Right cardiac atrium (tissue), 5 donors: ENCODE measurements around the gene MYH6. TPM values are rescaled to one million over a fixed set of nuclear protein-coding genes. Genes with fewer than 3 reads are reported as not detected.

Experiments used
- ATAC-seq, 2 donors: fragments of 200-7000 bp; cut with Tn5 transposase; one replicate each; pipeline versions ENCODE4 v1.8.0 to v1.9.1; 2020; ENCODE audit warnings: moderate library complexity in 2 of 2, mild to moderate bottlenecking in 1 of 2
- DNase-seq, 3 donors: peaks; one replicate each; pipeline ENCODE4 v3.0.0-alpha.2; 2020
- H3K27ac ChIP-seq: one replicate; pipeline ENCODE4 v1.5.1; 2013; ENCODE audit warnings: mild to moderate bottlenecking, low read length, control low read depth, moderate library complexity
- H3K27me3 ChIP-seq: one replicate; pipeline ENCODE4 v1.6.1; 2013; ENCODE audit not compliant: control insufficient read depth, insufficient read depth
- H3K4me1 ChIP-seq: one replicate; pipeline ENCODE4 v1.6.1; 2013; ENCODE audit warnings: low read length; ENCODE audit not compliant: control insufficient read depth, insufficient read depth
- H3K4me3 ChIP-seq: one replicate; pipeline ENCODE4 v1.5.1; 2013; ENCODE audit warnings: low read length, control low read depth
- H3K9me3 ChIP-seq: one replicate; pipeline ENCODE4 v1.6.1; 2013; ENCODE audit warnings: low read length; ENCODE audit not compliant: control insufficient read depth
- WGBS: extraction: QIAGEN DNeasy Blood & Tissue Kit; methylation state at CpG from one replicate; pipeline ENCODE4 v1.1.7; 2013; 5-methylcytosine and 5-hydroxymethylcytosine counted together
- intact Hi-C, 4 donors: fragments of 100-400 bp; cut with DNase I; formaldehyde crosslinking; loops; one replicate each; pipeline versions ENCODE4 v1.11.0 to v1.14.0; 2022 to 2023
- polyA plus RNA-seq: library from polyadenylated mRNA; stranded (reverse); fragments of 200-250 nt; gene quantifications from one replicate; pipeline ENCODE4 v1.2.3, GENCODE V29; 2013
- total RNA-seq, 4 donors: library from RNA; stranded (reverse); fragmentation: NEBNext Ultra II Directional; extraction: Animal tissue kit (Norgen Biotek cat#: 25700); gene quantifications; one replicate each; pipeline ENCODE4 v1.2.1, GENCODE V29; 2021
- donor health status: healthy with polysubstance abuse.
- donor health status: DM: no; HTN: yes; CAD: no.
- donor health status: DM: no; HTN: no; CAD: no.
- donor health status: DM: no; HTN: yes; CAD: no; lungs with severe emphysema.
- donor health status: DM: yes; HTN: yes; CAD: no.

Gene MYH6
- total and polyA plus RNA-seq, 5 donors = 11,120 to 15,773 (median 13,382) TPM

- Histone ChIP-seq H3K4me1 (peaks cover 4% of the 10 kb centered on the region), H3K27me3 (no peaks in the 10 kb centered on the region), H3K27ac (peak within 1 kb of the TSS; percentile 3), H3K9me3 (no peaks in the 10 kb centered on the region), H3K4me3 (peak within 1 kb of the TSS; percentile 50)
- 2% methylated on average over 42 of the region's 42 CpGs for WGBS
- peak; percentile 92 to 93 for ATAC-seq
- DNase-seq = peak; percentile 85 to 94 (median 92)
- intact Hi-C loops = no loop called here
Measured at GRCh38 chr14:23352506-23353432, 55.3 kb downstream of the MYH6 start, which contains the start of gene SLC22A17. SLC22A17 (minus strand) TSS chr14:23352887.

DNA sequence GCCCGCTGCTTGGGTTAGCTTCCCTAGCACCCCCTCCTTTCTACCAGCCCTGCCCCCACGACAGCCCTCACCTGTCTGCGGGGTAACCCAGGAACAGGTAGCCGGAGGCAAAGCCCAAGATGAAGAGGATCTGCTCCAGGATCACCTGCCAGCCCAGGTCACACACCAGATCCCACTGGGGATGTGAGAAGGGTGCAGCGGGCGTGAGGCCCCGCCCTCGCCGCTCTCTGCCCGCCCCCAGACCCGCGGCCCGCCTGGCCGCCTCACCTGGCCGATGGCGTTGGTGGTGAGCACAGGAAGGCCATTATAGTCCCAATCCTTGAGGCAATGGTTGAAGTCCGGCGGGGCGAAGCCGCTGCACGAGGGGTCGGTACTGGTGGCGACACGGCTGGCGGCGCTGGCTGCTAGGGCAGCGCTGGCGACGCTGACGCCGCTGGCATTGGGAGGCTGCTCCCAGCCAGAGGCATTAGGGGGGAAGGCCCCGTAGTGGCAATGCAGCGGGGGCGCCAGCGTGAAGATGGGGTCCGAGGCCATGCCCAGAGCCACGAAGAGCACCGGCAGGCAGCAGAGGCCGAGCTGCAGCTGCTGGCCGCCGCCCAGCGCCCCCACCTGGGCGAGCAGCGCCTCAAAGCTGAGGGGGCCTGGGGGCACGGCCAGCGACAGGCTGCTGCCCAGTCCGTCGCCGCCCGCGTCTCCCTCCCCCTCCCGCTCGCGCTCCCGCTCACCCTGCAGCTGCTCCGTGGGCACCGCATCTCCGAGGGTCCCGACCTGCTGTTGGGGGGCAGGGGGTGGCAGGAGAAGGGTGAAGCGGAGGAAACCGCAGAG is 56.2 kb downstream of the MYH6 start:
- intact Hi-C loops = no loop called here
- no peaks in the 10 kb centered on the region for H3K9me3 ChIP-seq
- 11% methylated on average over 61 of the region's 61 CpGs for WGBS
- H3K27ac ChIP-seq = no peak overlapping the region
- DNase-seq (peak in 2 of 3 donors; percentile 72), ATAC-seq (peak; percentile 36 to 44)
- peak overlapping the region; percentile 50 for H3K4me3 ChIP-seq
- peaks cover 4% of the 10 kb centered on the region for H3K4me1 ChIP-seq
- H3K27me3 ChIP-seq = no peaks in the 10 kb centered on the region

DNA sequence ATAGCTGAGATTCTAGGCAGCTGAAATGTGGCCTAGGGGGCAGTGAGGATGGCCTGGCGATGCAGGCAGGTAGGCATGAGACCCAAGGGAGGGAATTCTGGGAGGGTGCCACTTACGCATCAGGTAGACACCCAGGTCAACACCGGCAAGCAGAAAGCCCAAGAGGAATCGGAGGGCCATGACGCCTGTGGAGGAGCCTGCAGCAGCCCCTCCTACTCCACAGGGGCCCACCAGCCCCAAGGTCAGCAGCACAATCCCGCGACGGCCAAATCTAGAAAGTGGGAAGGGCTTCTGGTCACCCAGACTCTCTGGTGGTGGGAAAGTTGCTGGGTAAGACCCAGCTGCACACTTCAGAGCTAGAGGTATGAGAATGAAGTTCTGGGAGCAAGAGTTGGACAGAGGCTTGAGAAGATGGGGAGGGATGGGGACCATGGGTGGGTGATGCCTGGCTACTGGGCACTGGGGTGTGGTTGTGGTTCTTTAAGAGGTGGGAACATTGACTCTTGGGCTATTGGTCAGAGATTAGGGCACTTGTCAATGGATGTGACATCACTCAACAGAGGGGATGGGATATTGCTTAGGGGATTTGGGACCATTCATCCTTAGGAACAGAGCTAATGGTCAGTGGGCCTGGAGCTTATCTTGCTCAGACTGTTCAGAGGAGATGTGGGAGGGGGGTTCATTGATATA is 58.8 kb downstream of the MYH6 start:
- intact Hi-C loops = no loop called here
- DNase-seq = peak in 1 of 3 donors; percentile 24
- no peak for ATAC-seq
- 90% methylated on average over 8 of the region's 8 CpGs for WGBS
- no peaks in the 10 kb centered on the region for H3K9me3 ChIP-seq
- H3K27me3 ChIP-seq = no peaks in the 10 kb centered on the region
- peaks cover 4% of the 10 kb centered on the region for H3K4me1 ChIP-seq
- H3K27ac ChIP-seq = no peak overlapping the region
- H3K4me3 ChIP-seq = no peak overlapping the region

DNA sequence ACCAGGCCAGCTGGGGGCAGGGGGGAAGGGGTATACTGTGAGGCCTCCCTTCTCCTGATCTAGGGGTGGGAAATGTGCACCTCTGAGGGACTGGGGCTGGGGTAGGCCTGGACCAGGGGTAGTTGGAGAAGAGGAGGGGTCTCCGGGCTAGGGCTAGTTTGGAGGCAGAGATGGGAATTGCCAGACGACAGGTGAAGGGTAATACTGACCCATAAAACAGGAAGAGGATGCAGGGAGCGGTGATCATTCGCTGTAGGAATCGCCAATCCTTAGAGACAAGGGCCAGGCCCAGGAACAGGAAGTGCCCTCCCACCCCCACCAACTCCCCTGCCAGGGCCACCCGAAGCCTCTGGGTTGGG is 59.8 kb downstream of the MYH6 start:
- WGBS = 83% methylated on average over 6 of the region's 6 CpGs
- H3K4me1 ChIP-seq = peaks cover 2% of the 10 kb centered on the region

DNA sequence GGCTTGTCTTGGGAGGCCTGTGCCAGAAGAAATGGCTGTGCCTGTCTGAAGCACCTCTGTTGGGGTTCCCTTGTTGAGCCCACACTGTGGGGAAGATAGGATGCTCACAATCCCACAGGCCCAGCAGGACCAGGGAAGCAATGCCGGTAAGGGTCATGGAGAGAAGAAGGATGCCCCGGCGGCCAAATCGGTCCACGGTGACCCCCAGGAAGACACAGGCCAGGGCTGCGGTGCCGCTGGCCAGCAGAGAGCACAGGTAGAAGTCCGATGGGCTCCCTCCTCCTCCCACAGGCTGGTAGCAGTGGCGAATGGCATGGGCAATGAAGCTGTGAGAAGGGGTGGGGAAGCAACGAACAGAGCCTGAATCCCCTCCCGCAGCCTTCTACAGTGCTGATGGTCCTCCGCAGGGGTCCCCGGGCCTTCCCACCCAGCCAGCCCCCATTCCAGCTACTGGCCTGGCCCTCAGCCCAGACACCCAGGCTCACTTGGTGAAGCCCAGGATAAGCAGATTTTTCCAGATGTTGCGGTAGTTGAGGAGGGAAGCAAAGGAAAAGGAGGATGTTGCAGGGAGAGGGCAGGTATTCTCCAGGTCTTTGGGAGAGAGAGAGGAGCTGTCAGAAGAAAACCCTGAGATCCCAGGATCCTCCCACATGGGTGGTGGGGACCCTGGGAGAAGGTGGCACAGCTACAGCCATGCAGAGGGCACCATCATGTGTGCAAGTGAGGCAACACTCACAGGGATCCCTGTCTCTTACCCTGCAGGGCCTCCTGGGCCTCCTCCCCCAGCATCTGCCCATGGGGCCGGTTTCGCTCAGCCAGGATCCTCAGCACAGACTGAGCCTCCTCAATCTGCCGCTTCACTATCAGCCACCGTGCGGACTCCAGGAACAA is 60.4 kb downstream of the MYH6 start:
- Histone ChIP-seq H3K4me3 (no peak overlapping the region), H3K4me1 (no peaks in the 10 kb centered on the region), H3K27me3 (no peaks in the 10 kb centered on the region), H3K27ac (no peak overlapping the region), H3K9me3 (no peaks in the 10 kb centered on the region)
- WGBS = 92% methylated on average over 19 of the region's 19 CpGs
- peak in 1 of 3 donors; percentile 23 for DNase-seq
- ATAC-seq = no peak
- intact Hi-C loops = no loop called here

More for the DNA sequence above, 59.8 kb downstream of the MYH6 start:
- DNase-seq = peak in 1 of 3 donors; percentile 32
- Histone ChIP-seq H3K4me3 (no peak overlapping the region), H3K9me3 (no peaks in the 10 kb centered on the region), H3K27ac (no peak overlapping the region), H3K27me3 (no peaks in the 10 kb centered on the region)
- no peak for ATAC-seq
- intact Hi-C loops = no loop called here

DNA sequence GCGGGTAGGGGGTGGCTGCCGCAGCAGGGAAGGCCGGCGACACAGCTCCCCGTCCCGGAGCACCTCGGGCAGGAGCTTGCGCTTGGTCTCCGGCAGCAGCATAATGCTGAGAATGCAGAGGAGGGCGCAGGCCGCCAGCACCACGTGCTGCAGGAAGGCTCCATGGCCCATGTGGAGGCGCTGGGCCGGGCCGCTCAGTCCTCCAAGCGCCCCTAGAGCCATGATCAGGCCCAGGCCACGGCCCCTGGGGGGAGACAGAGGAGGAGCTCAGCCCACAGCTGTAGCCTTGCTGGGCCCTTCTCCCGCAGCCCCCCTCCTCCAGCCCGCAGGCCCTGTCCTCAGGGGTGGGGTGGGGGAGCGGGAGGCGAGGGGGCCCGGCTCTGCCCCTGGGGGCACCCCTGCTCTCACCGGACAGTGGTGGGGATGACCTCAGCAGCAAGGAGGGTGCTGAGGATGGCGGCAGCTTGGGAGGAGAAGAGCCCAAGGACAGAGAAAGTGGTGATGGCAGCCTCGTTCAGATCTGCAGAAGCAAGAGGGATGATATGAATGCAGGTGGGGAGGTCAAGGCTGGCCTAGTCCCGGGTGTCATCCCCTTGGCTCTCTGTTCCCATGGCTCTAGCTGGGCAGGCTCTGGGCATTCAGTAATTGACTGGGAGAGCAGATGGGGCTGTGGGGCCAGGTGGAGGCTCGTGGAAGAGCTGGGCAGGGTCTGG is 61.2 kb downstream of the MYH6 start:
- 69% methylated on average over 27 of the region's 27 CpGs for WGBS
- DNase-seq (peak in 1 of 3 donors; percentile 63), ATAC-seq (peak; percentile 38 to 47)

DNA sequence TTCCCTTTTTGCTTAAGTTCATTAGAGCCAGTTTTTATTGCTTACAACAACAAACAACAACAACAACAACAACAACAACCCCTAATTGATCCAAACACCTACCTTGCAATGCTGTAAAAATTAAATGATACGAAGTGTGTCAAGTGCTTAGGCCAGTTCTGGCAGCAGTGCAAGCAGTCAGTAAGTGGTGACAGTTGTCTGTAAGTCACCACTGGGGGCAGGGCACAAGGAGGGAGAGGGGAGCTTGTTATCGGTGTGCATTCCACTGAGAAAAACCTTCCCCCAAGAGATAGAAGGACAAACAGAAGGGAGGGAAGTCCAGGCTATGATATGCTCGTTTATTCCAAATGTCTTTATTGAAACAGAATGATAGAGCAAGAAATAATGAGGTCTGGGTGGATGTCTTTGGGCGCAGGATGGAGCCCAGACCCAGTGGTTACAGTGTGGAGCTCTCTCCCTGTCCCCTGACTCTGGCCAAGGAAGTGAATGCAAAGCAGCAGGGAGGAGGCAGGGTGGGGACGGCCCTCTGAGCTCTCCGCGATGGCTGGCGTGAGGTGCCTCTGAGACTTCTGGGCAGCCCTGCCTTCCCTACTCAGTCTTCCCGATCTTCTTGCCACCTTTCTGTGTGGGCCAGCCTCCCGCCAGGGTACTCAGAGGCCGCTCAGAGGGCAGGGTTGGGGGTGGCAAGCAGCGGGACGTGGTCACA is 61.9 kb downstream of the MYH6 start:
- DNase-seq = peak in 2 of 3 donors; percentile 35 to 63
- Histone ChIP-seq H3K4me1 (no peaks in the 10 kb centered on the region), H3K9me3 (no peaks in the 10 kb centered on the region), H3K27ac (no peak overlapping the region), H3K4me3 (no peak overlapping the region), H3K27me3 (no peaks in the 10 kb centered on the region)
- intact Hi-C loops = no loop called here
- peak; percentile 40 to 57 for ATAC-seq
- WGBS = 53% methylated on average over 13 of the region's 13 CpGs

More for the DNA sequence above, 61.2 kb downstream of the MYH6 start:
- Histone ChIP-seq H3K27ac (no peak overlapping the region), H3K27me3 (no peaks in the 10 kb centered on the region), H3K4me1 (no peaks in the 10 kb centered on the region), H3K9me3 (no peaks in the 10 kb centered on the region), H3K4me3 (no peak overlapping the region)
- intact Hi-C loops = no loop called here

GRCh38 chr14:23344481-23344880 is 63.6 kb downstream of the MYH6 start:
- H3K4me3 ChIP-seq = no peak overlapping the region
- no peaks in the 10 kb centered on the region for H3K27me3 ChIP-seq
- intact Hi-C loops = no loop called here
- no peak for DNase-seq
- H3K27ac ChIP-seq = no peak overlapping the region
- no peaks in the 10 kb centered on the region for H3K9me3 ChIP-seq
- H3K4me1 ChIP-seq = no peaks in the 10 kb centered on the region
- WGBS = 45% methylated on average over 3 of the region's 3 CpGs
- ATAC-seq = no peak

DNA sequence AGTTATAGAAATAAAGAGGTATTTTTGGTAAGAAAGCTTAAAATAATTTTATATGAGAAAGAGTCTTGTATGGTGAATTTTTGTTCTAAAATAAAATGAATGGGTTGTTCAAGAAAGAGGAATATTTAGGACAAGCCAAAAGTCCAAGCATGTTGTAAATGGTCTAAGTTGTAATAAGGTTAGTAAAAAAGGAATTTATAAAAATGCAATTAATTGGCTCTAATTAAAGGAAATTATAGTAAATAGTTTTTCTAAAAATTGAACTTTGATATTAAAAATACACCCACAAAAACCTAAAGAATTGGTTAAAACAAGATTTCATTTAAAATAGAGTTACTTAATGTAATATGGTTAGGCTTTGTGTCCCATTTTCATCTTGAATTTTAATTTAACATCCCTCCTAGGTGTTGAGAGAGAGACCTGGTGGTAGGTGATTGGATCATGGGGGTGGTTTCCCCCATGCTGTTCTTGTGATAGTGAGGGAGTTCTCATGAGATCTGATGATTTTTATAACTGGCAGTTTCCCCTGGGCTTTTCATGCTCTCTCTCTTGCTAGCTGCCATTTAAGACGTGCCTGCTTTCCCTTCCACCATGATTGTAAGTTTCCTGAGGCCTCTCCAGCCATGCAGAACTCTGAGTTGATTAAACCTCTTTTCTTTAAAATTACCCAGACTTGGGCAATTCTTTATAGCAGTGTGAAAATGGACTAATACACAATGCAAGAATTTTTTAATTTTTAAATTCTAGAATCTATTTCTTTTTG is 68.4 kb downstream of the MYH6 start:
- Histone ChIP-seq H3K4me3 (no peak overlapping the region), H3K27me3 (no peaks in the 10 kb centered on the region), H3K27ac (no peak overlapping the region), H3K9me3 (no peaks in the 10 kb centered on the region), H3K4me1 (no peaks in the 10 kb centered on the region)
- intact Hi-C loops = no loop called here
- 76% methylated on average over 1 of the region's 1 CpG for WGBS
- ATAC-seq (no peak), DNase-seq (no peak)
